ENCODE results near the gene BST2.

BST2 gene, protein sequence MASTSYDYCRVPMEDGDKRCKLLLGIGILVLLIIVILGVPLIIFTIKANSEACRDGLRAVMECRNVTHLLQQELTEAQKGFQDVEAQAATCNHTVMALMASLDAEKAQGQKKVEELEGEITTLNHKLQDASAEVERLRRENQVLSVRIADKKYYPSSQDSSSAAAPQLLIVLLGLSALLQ

GRCh38 chr19:17405250-17406045, at the start of gene BST2:
Gene BST2 (minus strand): TSS chr19:17405630. CDS start chr19:17405575, 55 bp downstream.
- DNase-seq (ENCODE audit: low spot score) = peak; percentile 94

DNA sequence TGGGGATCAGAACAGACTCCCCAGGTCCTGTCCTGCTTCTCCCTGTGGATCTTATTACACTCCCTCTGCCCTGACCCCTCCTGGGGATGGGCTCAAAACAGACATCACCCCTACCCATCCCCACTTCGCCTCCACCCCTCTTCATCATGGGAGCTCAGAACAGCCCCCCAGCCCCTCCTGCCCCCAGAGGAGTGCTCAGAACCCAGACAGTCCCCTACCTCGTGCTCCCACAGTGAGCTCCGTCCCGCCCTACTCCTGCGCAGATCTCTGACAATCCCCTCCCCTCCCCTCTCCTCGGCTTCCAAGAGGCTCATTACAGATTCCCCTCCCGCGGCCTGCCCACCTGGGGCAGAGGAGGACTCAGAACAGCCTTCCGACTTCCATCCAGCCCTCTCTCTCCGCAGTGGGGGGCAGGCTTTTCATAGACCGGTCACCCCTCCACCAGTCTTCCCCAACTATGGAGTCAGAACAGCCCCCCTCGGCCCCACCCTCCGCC, 49.2 kb upstream of the BST2 start:
- no peak for DNase-seq (ENCODE audit: low spot score)

- no peak for DNase-seq (ENCODE audit: low spot score)
Observed at GRCh38 chr19:17451820-17452219, 46.4 kb upstream of the BST2 start.

GRCh38 chr19:17450264-17451075, 45.0 kb upstream of the BST2 start:
- DNase-seq (ENCODE audit: low spot score) = no peak

GRCh38 chr19:17448131-17448967, 42.9 kb upstream of the BST2 start, which contains the start of gene TMEM221:
Gene TMEM221 (minus strand): TSS chr19:17448668. CDS start chr19:17448462, 206 bp downstream.
- DNase-seq (ENCODE audit: low spot score) = peak; percentile 26

GRCh38 chr19:17447704-17448130, 42.3 kb upstream of the BST2 start:
- DNase-seq (ENCODE audit: low spot score) = no peak

- DNase-seq (ENCODE audit: low spot score) = no peak
Observed at GRCh38 chr19:17445526-17446165, 40.2 kb upstream of the BST2 start.

GRCh38 chr19:17441241-17442021, 36.0 kb upstream of the BST2 start:
- DNase-seq (ENCODE audit: low spot score) = peak; percentile 75

- DNase-seq (ENCODE audit: low spot score) = no peak
Observed at GRCh38 chr19:17436874-17437267, 31.4 kb upstream of the BST2 start.

- no peak for DNase-seq (ENCODE audit: low spot score)
Observed at GRCh38 chr19:17436094-17436873, 30.9 kb upstream of the BST2 start.

DNA sequence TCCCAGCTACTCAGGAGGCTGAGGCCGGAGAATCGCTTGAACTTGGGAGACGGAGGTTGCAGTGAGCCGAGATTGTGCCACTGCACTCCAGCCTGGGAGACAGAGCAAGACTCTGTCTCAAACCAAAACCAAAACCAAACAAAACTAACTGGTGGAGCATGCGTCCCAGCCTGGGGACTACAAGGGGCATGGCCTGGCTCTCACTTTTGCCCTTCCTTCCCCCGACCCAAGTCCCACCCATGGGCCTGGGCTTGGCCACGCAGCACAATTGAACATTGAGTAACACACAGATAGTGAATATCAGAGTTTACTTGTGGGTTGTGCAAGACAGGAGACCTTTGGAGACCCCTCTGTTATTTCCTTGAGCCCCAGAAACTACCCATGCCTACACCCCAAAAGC, 29.8 kb upstream of the BST2 start:
- no peak for DNase-seq (ENCODE audit: low spot score)

- no peak for DNase-seq (ENCODE audit: low spot score)
Observed at GRCh38 chr19:17431417-17431816, 26.0 kb upstream of the BST2 start.

- DNase-seq (ENCODE audit: low spot score) = no peak
Observed at GRCh38 chr19:17429641-17430113, 24.2 kb upstream of the BST2 start.

DNA sequence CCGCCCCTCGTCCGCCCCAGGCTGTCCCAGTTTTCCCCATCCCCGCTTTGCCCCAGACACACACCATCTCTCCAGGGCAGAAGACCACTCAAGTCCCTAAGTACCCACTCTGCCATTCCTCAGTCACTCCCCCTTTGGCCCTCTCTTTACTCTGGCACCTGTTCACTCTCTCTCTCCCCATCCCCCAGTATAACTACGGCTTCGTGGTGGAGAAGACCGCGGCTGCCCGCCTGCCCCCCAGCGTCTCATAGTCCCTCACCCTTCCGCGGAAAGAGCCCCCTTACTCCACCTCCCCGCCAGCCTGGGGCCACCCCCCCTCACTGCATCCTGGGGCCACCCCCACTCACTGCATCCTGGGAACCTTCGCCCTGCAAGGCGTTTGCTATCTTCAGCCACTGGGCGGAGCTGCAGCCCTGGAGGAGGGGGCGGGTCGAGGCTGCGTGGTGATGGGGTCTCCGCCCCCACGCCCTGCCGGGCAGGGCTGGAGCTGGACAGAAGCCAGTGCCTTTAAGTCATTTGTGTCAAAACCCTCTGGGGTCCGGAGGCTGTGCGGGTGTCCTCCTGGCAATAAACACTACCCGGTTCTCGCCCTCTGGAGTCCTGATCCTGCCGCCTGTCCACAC, 19.4 kb upstream of the BST2 start:
- DNase-seq (ENCODE audit: low spot score) = peak; percentile 78

DNA sequence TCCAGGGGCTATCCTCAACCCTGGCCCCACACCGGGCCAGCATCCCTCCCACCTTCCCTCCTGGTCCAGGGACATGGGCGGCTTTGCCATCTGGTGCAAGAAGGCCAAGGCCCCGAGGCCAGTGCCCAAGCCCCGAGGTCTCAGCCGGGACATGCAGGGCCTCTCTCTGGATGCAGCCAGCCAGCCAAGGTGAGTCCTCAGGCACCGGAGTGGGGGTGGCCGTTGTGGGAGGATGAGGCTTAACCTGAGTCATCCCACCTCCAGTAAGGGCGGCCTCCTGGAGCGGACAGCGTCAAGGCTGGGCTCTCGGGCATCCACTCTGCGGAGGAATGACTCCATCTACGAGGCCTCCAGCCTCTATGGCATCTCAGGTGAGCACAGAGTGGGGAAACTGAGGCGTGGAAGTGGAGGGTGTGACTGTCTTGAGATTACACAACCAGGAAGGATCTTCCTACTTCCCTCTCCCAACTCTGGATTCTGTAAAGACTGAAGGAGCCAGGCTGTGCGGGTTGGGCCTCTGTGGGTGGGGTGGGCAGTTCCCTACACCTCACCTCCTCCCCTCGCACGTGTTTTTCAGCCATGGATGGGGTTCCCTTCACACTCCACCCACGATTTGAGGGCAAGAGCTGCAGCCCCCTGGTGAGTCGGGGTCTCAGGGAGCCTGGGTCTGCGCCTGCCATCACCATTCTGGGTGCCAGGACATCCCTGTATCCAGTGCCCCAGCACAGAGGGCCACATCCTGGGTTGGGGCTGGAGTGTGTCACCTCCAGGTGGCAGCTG, 18.2 kb upstream of the BST2 start:
- DNase-seq (ENCODE audit: low spot score) = no peak

- no peak for DNase-seq (ENCODE audit: low spot score)
Observed at GRCh38 chr19:17421942-17422341, 16.5 kb upstream of the BST2 start.

GRCh38 chr19:17420475-17420924, 15.1 kb upstream of the BST2 start:
- no peak for DNase-seq (ENCODE audit: low spot score)
